ENCODE data around the gene NANOS2. TPM values are rescaled to one million over a fixed set of nuclear protein-coding genes. Genes with fewer than 3 reads are reported as not detected.

NANOS2 gene
- total and polyA plus RNA-seq, 2 of the 4 experiments (the other 2 are of a cell fraction) = not detected

DNA sequence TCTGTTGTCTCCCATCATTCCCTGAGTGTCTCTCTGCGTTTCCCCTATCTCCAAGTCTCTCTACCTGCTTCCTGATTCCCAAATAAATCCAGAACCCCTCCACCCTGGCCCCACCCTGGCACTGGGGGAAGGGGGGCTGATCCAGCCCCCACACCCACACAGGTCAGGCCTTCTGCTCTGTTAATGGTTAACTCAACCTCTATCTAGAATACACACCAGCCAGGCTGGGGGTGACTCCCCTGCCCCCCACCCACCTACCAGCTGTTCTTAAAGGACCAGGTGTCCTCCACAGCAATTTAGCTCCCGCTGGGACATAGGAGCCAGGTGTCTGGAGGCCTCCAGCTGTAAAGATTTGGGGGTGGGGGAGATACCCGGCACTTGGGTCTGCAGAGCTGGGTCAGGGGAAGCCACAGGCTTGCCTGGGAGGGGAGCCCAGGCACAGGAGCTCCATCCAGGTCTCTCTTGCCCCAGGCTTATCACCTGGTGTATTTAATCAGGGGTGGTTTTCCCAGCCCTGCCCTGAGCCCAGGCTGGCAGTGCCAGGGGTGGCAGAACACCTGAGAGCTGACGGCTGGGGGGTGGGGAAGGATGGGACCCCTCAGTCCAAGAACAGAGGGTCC lies 32.6 kb downstream of the NANOS2 start:
- BruUV-seq (replicated peaks) = no TSS peak
- Histone ChIP-seq H3K14ac (replicated peaks; ENCODE audit: low read depth, low read length) (no peak overlapping the region), H2AK5ac (ENCODE audit: low read depth, low read length) (no peak overlapping the region), H3K56ac (ENCODE audit: extremely low read depth, insufficient read depth, low read length) (no peak overlapping the region), H4K8ac (ENCODE audit: low read depth in 2 of 2, low read length in 2 of 2) (no peak overlapping the region), H2BK120ac (ENCODE audit: low read depth, low read length) (no peak overlapping the region), H3K36me3 (ENCODE audit: control insufficient read depth, insufficient read depth, low read length) (peaks cover 7% of the 10 kb centered on the region; the same call in 1 of the 2 replicates), H3K9ac (ENCODE audit: low read depth, low read length) (no peak overlapping the region), H3K9me1 (ENCODE audit: insufficient read depth, low read length) (peaks cover 2% of the 10 kb centered on the region; the same call in 1 of the 2 replicates), H3K4ac (ENCODE audit: low read depth, low read length) (no peak overlapping the region), H4K91ac (ENCODE audit: insufficient read depth, low read depth, low read length) (no peak overlapping the region), H2AK9ac (replicated peaks; ENCODE audit: low read depth, low read length, poor library complexity) (no peak overlapping the region), H3K4me1 (ENCODE audit: control insufficient read depth, insufficient read depth, low read length) (peaks cover 9% of the 10 kb centered on the region), H2BK15ac (ENCODE audit: low read depth, low read length) (no peak overlapping the region), H3K23ac (ENCODE audit: low read depth, low read length) (no peak overlapping the region), H4K20me1 (ENCODE audit: insufficient read depth, low read length) (peaks cover 15% of the 10 kb centered on the region), H3K4me2 (ENCODE audit: low read depth, low read length) (no peak overlapping the region), H4K5ac (ENCODE audit: low read depth, low read length) (no peak overlapping the region), H3K27me3 (ENCODE audit: control insufficient read depth, insufficient read depth, low read length) (no peaks in the 10 kb centered on the region), H3K27ac (ENCODE audit: insufficient read depth, low read length) (no peak overlapping the region), H2AFZ (replicated peaks; ENCODE audit: low read length, poor library complexity) (no peak overlapping the region), H3K18ac (ENCODE audit: low read depth, low read length) (no peak overlapping the region), H3K79me1 (ENCODE audit: low read depth in 1 of 2, low read length in 2 of 2) (peaks cover 8 to 25% of the 10 kb centered on the region in 2 experiments), H2BK20ac (ENCODE audit: low read depth, low read length) (no peak overlapping the region), H3K9me3 (ENCODE audit: control insufficient read depth, insufficient read depth, low read length) (no peaks in the 10 kb centered on the region), H3K4me3 (ENCODE audit: insufficient read depth, low read depth, low read length) (no peak overlapping the region), H2BK5ac (ENCODE audit: low read depth, low read length, poor library complexity, severe bottlenecking) (no peak overlapping the region)
- ATAC-seq (ENCODE audit: low read depth) = no peak
- TF ChIP-seq MXI1 (IDR thresholded peaks at IDR 0.05; ENCODE audit: borderline replicate concordance, low read depth, low read length) (no peak), NFE2L2 (IDR thresholded peaks at IDR 0.05; ENCODE audit: low read depth, low read length) (no peak), RAD21 (IDR thresholded peaks at IDR 0.05; ENCODE audit: low read length) (no peak), CHD1 (IDR thresholded peaks at IDR 0.05; ENCODE audit: low read depth, low read length) (no peak), FOS (IDR thresholded peaks at IDR 0.05; ENCODE audit: low read depth, low read length) (no peak), MAZ (IDR thresholded peaks at IDR 0.05; ENCODE audit: borderline replicate concordance, low read depth, low read length) (no peak), RFX5 (IDR thresholded peaks at IDR 0.05; ENCODE audit: low read depth, low read length) (no peak)
- in situ Hi-C loops (cut with MboI; ENCODE audit: low sequenced_read_pairs) = no loop called here
- POLR2A ChIA-PET (ENCODE audit: unreplicated experiment) = interaction anchor here (0.6 kb wide), 1 partner anchor 62 kb away, joined by 5 read pairs; no protein-coding TSS in a partner anchor
- no CpG with 5 or more reads among the region's 4 CpGs for WGBS, 2 experiments (ENCODE audit: extremely low coverage in 2 of 2, insufficient read length in 1 of 2)
- no peak for DNase-seq
- dilution Hi-C loops (cut with HindIII; ENCODE audit: low sequenced_read_pairs, unreplicated experiment) = no loop called here
- intact Hi-C loops (cut with micrococcal nuclease) = no loop called here
- CTCF ChIA-PET = no interaction called here
